ENCODE data around the gene PLPPR3.

PLPPR3 gene, protein sequence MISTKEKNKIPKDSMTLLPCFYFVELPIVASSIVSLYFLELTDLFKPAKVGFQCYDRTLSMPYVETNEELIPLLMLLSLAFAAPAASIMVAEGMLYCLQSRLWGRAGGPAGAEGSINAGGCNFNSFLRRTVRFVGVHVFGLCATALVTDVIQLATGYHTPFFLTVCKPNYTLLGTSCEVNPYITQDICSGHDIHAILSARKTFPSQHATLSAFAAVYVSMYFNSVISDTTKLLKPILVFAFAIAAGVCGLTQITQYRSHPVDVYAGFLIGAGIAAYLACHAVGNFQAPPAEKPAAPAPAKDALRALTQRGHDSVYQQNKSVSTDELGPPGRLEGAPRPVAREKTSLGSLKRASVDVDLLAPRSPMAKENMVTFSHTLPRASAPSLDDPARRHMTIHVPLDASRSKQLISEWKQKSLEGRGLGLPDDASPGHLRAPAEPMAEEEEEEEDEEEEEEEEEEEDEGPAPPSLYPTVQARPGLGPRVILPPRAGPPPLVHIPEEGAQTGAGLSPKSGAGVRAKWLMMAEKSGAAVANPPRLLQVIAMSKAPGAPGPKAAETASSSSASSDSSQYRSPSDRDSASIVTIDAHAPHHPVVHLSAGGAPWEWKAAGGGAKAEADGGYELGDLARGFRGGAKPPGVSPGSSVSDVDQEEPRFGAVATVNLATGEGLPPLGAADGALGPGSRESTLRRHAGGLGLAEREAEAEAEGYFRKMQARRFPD

GRCh38 chr19:821825-822503 lies at the start of gene PLPPR3:
Gene PLPPR3, minus strand, starts transcription at chr19:821955. Its CDS starts 396 bp downstream, at chr19:821559.
- DNase-seq (ENCODE audit: low read depth), result no peak

DNA sequence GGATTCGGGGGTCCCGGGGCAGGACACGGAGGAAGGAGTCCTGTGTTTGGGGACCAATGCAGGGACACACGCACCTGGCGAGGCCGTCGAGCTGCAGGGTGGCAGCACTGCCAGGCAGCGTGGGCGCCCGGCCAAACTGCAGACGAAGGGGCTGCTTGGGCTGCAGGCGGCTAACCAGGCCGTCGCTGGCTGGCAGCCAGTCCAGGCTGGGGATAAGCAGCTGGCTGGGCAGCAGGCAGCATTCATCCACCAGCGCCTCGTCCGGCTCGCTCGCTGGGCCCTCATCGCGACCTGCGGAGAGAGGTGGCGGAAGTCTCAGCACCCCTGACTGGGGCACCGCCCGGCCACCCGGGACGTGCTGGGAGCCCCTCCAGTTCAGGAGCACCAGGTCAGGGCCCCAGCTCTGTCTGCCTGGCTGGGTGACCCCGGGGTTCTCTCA lies 49.2 kb upstream of the PLPPR3 start:
- no peak for DNase-seq (ENCODE audit: low read depth)

DNA sequence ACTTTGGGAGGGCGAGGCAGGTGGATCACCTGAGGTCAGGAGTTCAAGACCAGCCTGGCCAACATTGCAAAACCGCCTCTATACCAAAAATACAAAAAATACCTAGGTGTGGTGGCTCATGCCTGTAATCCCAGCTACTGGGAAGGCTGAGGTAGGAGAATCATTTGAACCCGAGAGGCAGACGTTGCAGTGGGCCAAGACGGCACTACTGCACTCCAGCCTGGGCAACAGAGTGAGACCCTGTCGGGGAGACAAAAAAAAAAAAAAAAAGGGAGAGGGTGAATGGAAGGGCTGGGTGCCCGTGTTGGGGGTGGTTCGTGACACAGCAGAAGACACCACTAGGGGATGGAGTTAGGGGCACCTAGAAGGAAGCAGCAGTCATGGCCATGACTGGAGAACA lies 48.6 kb upstream of the PLPPR3 start:
- no peak for DNase-seq (ENCODE audit: low read depth)

DNA sequence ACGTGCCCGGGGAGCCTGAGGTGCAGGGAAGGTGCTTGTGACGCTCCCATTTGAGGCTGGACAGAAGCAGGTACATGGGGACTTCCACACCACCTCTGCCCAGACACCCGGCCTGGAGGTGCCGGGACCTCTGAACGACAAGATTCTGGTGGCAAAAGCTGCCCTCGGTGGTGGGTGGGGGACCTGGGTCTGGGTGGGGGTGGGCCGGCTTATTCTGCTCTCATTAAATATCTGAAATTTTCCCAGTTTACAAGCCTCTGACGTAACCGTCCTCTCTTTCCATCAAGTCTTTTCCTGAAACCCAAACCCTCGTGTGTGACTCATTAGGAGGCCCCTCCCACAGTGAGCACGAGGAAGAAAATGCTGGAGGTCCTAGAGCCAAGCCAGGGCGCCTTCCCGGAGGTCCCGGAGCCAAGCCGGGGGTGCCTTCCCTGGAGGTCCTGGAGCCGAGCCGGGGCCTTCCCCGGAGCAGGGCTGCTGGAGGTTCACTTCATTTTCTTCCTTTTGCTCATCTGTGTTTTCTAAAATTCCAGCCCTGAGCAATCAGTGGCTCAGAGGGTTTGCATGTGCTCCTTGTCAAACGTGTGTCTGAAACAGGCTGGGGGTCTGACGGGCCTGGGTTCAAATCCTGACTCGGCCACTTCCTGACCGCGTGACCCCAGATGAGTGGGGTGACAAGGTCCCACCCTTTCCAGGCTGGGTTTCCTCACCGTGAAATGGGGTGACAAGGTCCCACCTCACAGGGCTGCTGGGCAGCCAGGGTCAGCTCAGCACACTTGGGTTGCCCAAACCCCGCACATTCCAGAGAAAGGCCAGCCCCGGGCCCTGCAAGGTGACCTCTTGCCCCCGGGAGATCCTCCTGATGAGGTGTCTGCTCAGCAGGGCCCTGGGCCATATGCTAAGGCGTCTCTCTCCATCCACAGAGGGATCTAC lies 47.8 kb upstream of the PLPPR3 start:
- DNase-seq (ENCODE audit: low read depth), result no peak

DNA sequence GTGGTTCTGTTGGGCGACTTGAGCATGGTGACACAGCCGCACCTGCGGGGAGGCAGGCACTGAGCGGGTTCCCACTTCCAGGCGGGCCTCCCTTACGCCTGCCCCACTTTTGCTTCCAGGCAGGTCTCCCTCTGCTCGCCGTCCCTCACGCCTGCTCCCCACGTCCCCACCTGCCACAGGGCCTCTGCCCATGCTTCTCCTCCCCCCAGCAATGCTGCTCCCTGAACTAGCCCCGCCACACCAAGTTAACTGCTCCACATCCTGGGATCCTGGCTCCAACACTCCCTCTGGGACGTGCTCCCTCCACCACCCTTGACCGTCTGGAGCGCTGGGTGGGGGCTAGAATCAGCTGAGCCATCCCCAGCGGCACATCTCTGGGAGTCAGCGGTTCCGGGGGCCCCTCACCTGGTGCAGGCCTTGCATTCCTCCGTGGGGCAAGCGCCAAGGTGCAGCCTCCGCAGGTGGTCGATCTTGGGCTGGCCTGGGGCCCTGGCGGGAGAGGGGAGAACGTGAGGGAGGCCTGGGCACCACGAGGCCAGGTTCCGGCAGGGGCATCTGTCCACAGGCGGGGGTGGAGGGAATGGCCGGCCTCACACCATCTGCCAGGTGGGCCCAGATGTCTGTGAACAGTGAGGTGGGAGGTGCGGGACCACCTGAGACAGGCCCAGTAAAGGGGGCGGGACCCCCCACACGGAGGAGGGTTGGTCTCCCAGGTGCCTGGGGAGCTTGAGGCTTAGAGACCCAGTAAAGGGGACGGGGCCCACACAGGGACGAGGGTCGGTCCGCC lies 46.9 kb upstream of the PLPPR3 start:
- no peak for DNase-seq (ENCODE audit: low read depth)

GRCh38 chr19:867855-868457 lies 46.2 kb upstream of the PLPPR3 start:
- no peak for DNase-seq (ENCODE audit: low read depth)

DNA sequence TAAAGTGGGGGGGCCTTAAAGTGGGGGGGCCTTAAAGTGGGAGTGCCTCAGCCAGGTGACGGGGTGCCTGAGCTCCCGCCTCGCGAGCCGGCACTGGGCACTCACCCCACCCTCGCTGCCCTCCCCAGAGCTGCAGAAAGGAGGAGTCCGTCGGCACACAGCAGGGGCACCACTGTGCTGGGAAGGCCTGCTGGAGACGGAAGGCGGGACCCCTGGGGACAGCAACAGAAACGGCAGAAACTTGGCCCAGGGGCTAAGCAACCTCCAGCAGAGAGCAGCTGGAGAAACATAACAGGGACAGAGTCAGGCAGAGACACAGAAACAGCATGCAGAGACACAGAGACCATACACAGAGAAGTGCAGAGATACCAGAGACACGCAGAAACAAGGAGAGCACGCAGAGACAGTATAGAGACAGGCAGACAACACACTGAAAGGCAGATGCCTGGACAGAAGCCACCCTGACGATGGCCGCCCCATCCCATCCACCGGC lies 45.6 kb upstream of the PLPPR3 start:
- no peak for DNase-seq (ENCODE audit: low read depth)

- no peak for DNase-seq (ENCODE audit: low read depth)
These were observed 45.1 kb upstream of the PLPPR3 start for GRCh38 chr19:866769-867300.

GRCh38 chr19:863315-863620 lies 41.5 kb upstream of the PLPPR3 start:
- no peak for DNase-seq (ENCODE audit: low read depth)

DNA sequence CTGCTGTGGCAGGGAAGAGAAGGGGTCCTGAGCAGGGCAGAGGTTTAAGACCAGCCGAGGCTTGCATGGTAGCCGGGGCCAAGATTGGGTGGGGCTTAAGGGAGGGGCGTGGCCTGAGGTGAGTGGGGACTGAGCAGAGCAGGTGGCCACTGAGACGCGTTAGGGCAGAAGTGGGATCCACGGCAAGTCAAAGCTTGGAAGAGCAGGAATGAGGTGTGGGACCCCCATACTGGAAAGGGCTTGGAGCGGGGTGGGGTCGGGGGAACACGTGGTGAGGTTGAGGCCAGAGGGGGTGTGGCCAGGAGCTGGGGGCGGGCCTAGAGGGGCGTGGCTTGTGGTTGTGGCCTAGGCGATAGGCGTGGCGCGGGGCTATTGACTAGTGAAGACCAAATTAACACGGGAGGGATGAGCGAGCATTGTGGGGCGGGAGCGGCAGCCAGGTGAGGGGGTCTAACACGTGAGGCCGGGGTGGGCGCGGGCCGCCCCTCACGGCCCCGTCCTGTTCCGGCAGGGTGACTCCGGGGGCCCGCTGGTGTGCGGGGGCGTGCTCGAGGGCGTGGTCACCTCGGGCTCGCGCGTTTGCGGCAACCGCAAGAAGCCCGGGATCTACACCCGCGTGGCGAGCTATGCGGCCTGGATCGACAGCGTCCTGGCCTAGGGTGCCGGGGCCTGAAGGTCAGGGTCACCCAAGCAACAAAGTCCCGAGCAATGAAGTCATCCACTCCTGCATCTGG lies 41.0 kb upstream of the PLPPR3 start:
- DNase-seq (ENCODE audit: low read depth), result peak; percentile 71

DNA sequence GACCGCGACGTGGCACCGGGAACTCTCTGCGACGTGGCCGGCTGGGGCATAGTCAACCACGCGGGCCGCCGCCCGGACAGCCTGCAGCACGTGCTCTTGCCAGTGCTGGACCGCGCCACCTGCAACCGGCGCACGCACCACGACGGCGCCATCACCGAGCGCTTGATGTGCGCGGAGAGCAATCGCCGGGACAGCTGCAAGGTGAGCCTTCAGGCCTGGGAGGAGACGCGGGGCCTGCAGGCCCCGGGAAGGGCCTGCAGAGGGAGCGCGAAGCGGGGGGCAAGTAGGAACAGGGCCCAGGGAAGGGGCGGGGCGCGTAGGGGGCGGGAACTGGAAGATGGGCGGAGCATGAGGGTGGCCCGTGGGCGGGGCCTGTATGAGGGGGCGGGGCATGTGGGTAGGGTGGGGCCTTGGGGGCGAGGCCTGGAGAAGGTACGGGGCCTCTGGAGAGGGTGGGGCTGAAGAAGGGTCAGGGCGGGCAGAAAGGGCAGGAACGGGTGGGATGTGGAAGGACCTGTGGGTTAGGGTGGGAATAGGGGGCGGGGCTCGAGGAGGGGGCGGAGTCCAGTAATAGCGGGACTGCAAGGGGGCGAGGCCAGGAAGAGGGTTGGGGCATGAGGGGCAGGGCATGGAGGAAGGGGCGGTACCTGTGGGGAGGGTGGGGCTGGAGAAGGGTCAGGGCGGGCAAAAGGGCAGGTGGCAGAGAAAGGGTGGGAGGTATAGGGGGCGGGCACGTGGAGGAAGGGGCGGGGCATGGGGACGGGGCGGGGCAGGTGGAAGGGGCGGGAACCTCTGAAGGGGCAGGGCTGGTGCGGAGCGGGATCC lies 40.2 kb upstream of the PLPPR3 start:
- peak; percentile 65 for DNase-seq (ENCODE audit: low read depth)

GRCh38 chr19:861141-861755 lies 39.5 kb upstream of the PLPPR3 start:
- DNase-seq (ENCODE audit: low read depth), result no peak

- DNase-seq (ENCODE audit: low read depth), result no peak
These were observed 37.4 kb upstream of the PLPPR3 start, which contains the start of gene CFD for GRCh38 chr19:858868-859843. Gene CFD, plus strand, starts transcription at chr19:859664. Its CDS starts 26 bp downstream, at chr19:859690.

- DNase-seq (ENCODE audit: low read depth), result no peak
These were observed 36.5 kb upstream of the PLPPR3 start for GRCh38 chr19:858284-858683.

DNA sequence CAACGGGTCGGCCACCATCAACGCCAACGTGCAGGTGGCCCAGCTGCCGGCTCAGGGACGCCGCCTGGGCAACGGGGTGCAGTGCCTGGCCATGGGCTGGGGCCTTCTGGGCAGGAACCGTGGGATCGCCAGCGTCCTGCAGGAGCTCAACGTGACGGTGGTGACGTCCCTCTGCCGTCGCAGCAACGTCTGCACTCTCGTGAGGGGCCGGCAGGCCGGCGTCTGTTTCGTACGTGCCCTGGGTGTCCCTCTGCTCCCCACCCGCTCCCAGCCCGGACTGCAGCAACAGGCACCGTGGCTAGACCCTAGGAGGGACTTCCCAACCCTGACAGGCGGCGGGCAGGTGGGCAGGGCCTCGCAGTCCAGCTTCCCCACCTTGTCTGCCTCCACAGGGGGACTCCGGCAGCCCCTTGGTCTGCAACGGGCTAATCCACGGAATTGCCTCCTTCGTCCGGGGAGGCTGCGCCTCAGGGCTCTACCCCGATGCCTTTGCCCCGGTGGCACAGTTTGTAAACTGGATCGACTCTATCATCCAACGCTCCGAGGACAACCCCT lies 33.9 kb upstream of the PLPPR3 start:
- no peak for DNase-seq (ENCODE audit: low read depth)

- no peak for DNase-seq (ENCODE audit: low read depth)
These were observed 33.4 kb upstream of the PLPPR3 start for GRCh38 chr19:855142-855541.

Measured in activated T-cell treated with anti-CD3 and anti-CD28 coated beads for 48 hours (primary cell).